WTC11 (cell line): Measurements from ENCODE around the gene ESPN.

Source experiments
- ATF3 ChIP-seq: sonication (generic); formaldehyde crosslinking; conservative IDR thresholded peaks from 2 replicates; pipeline ENCODE4 v1.8.1; 2022; ENCODE audit warnings: mild to moderate bottlenecking, missing genetic modification reagents
- CTCF ChIP-seq: fragments of 200-600 bp; IDR thresholded peaks from 2 replicates; pipeline ENCODE4 v1.8.0; 2022; ENCODE audit warnings: antibody characterized with exemption
- E2F4 ChIP-seq: sonication (generic); formaldehyde crosslinking; IDR thresholded peaks from 2 replicates; pipeline ENCODE4 v1.8.1; 2022; ENCODE audit warnings: low read depth, mild to moderate bottlenecking, moderate library complexity, missing genetic modification reagents, borderline replicate concordance
- ESRRA ChIP-seq: sonication (generic); formaldehyde crosslinking; IDR thresholded peaks from 2 replicates; pipeline ENCODE4 v1.8.1; 2022; ENCODE audit warnings: mild to moderate bottlenecking, missing genetic modification reagents, borderline replicate concordance
- PRDM15 ChIP-seq: sonication (generic); formaldehyde crosslinking; IDR thresholded peaks from 2 replicates; pipeline ENCODE4 v1.8.0; 2022; ENCODE audit warnings: missing genetic modification reagents
- TF ChIP-seq, protein P1 (sequence below): sonication (generic); formaldehyde crosslinking; IDR thresholded peaks from 2 replicates; pipeline ENCODE4 v1.8.0; 2022; ENCODE audit warnings: mild to moderate bottlenecking, missing genetic modification reagents

- TF ChIP-seq E2F4 (CRISPR knock-in tag) (no peak), CTCF (no peak), ESRRA (no peak), ATF3 (CRISPR knock-in tag) (no peak), PRDM15 (CRISPR knock-in tag) (no peak)
- TF ChIP-seq, protein P1, sequence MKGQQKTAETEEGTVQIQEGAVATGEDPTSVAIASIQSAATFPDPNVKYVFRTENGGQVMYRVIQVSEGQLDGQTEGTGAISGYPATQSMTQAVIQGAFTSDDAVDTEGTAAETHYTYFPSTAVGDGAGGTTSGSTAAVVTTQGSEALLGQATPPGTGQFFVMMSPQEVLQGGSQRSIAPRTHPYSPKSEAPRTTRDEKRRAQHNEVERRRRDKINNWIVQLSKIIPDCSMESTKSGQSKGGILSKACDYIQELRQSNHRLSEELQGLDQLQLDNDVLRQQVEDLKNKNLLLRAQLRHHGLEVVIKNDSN (CRISPR knock-in tag), result no peak
Measured at GRCh38 chr1:6397844-6398441, 26.6 kb upstream of the ESPN start.
